DOHH2 (cell line): ENCODE data around the gene HLA-A.

Experiments
- CTCF ChIP-seq: fragments of 200-600 bp; sonication (generic); IDR thresholded peaks from one replicate; pipeline ENCODE4 v1.5.1; 2014; ENCODE audit warnings: antibody characterized with exemption, mild to moderate bottlenecking, low read depth, low read length; ENCODE audit not compliant: poor library complexity, severe bottlenecking
- EZH2phosphoT487 ChIP-seq: fragments of 200-600 bp; sonication (generic); IDR thresholded peaks from 2 replicates; pipeline ENCODE4 v1.6.1; 2017; ENCODE audit warnings: borderline replicate concordance, mild to moderate bottlenecking, antibody characterized with exemption, low read length, moderate library complexity, mixed read lengths

DNA sequence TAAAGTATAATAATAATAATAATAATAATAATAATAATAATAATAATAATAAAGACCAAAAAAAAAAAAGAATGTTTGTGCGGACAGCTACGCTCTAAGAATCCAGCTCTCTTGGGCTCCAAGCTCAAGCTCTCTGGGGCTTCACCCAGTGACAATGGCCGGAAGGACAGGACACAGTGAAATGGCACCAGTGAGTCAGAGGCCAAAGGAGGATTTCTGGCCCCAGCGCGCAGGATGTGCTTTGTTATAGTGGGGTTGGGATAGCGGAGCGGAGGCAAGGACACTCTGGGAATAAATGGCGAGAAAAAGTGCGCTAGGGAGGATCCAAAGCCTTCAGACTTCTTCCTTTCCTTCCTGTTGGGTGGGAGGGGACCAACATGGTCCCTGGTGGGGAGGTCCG lies 38.2 kb downstream of the HLA-A start:
- TF ChIP-seq EZH2phosphoT487 (no peak), CTCF (no peak)
